Kidney (tissue), 14 donors: ENCODE measurements around the gene IZUMO1. TPM values are rescaled to one million over a fixed set of nuclear protein-coding genes. Genes with fewer than 3 reads are reported as not detected.

Experiments
- DNase-seq, 5 donors: peaks; one replicate each; pipeline ENCODE4 v3.0.0-alpha.2; 2013 to 2020
- FAIRE-seq: peaks from 2 replicates; lab custom pipeline; 2012; peaks lifted over from hg19 to GRCh38; lab: Jason Lieb, UNC
- H3K27ac ChIP-seq, 2 donors: one replicate each; pipeline ENCODE4 v1.7.0; 2013; ENCODE audit warnings: low read depth in 2 of 2, low read length in 2 of 2, inconsistent platforms in 1 of 2
- H3K27me3 ChIP-seq: one replicate; pipeline ENCODE4 v1.7.1; 2013; ENCODE audit warnings: low read length, inconsistent platforms; ENCODE audit not compliant: control insufficient read depth, insufficient read depth
- H3K36me3 ChIP-seq, 3 donors: one replicate each; pipeline versions ENCODE4 v1.7.0 to v1.7.1; 2013; ENCODE audit warnings: low read length in 3 of 3, control low read depth in 1 of 3, inconsistent platforms in 1 of 3; ENCODE audit not compliant: insufficient read depth in 3 of 3, control insufficient read depth in 2 of 3
- H3K4me1 ChIP-seq, 3 donors: one replicate each; pipeline versions ENCODE4 v1.7.0 to v1.7.1; 2013; ENCODE audit warnings: low read length in 3 of 3, inconsistent platforms in 1 of 3, low read depth in 1 of 3; ENCODE audit not compliant: control insufficient read depth in 2 of 3, insufficient read depth in 2 of 3
- H3K4me3 ChIP-seq, 3 donors: one replicate each; pipeline versions ENCODE4 v1.7.0 to v1.8.1; 2013; ENCODE audit warnings: low read length in 3 of 3, control low read depth in 1 of 3, inconsistent platforms in 1 of 3
- H3K9ac ChIP-seq, 3 donors: one replicate each; pipeline versions ENCODE4 v1.7.0 to v1.7.1; 2013; ENCODE audit warnings: low read length in 3 of 3, control low read depth in 1 of 3, inconsistent platforms in 1 of 3
- H3K9me3 ChIP-seq, 3 donors: one replicate each; pipeline versions ENCODE4 v1.7.0 to v1.7.1; 2013; ENCODE audit warnings: low read length in 3 of 3, control low read depth in 1 of 3, inconsistent platforms in 1 of 3; ENCODE audit not compliant: control insufficient read depth in 2 of 3, insufficient read depth in 1 of 3
- CTCF ChIP-seq: IDR thresholded peaks from 3 replicates; pipeline ENCODE4 v1.5.1; 2012; ENCODE audit warnings: mild to moderate bottlenecking, moderate library complexity, borderline replicate concordance; ENCODE audit not compliant: insufficient read depth; ENCODE audit errors: extremely low read depth
- intact Hi-C: fragments of 100-400 bp; cut with DNase I; formaldehyde crosslinking; loops from one replicate; pipeline ENCODE4 v1.11.1; 2022
- polyA plus RNA-seq: library from polyadenylated mRNA; stranded (reverse); fragments of 350-450 nt; fragmentation: Illumina TruSeq; extraction: RNeasy Lipid Tissue Mini Kit (QIAGEN cat#74804); gene quantifications from one replicate; pipeline ENCODE4 v1.2.3, GENCODE V29; 2014; ENCODE audit warnings: low read depth, low replicate concordance; ENCODE audit not compliant: insufficient read depth
- total RNA-seq: library from RNA; stranded (reverse); fragmentation: NEBNext Ultra II Directional; extraction: Animal tissue kit (Norgen Biotek cat#: 25700); gene quantifications from one replicate; pipeline ENCODE4 v1.2.1, GENCODE V29; 2021
- donor health status: control.
- donor health status: control.
- donor health status: control.
- donor health status: control.
- donor health status: control.
- donor health status: DM: yes; HTN: yes; CAD: no.
- donor health status: Normal renal cell carcinoma (clear cell type).

Gene IZUMO1
- total and polyA plus RNA-seq, 2 donors from 2014 or later, result 0.79 TPM; not detected in 1

GRCh38 chr19:48708471-48708870 lies 38.2 kb downstream of the IZUMO1 start:
- H3K36me3 ChIP-seq, result no peaks in the 10 kb centered on the region
- H3K4me3 ChIP-seq, result no peak overlapping the region
- H3K9me3 ChIP-seq, result no peaks in the 10 kb centered on the region
- no peak for TF ChIP-seq CTCF
- intact Hi-C loops, result no loop called here
- no peak overlapping the region for H3K27ac ChIP-seq
- H3K9ac ChIP-seq, result no peak overlapping the region
- no peaks in the 10 kb centered on the region for H3K27me3 ChIP-seq
- DNase-seq (no peak), FAIRE-seq (no peak)
- H3K4me1 ChIP-seq, result peaks cover 0 to 6% (median 5%) of the 10 kb centered on the region in 3 donors

- Histone ChIP-seq H3K9me3 (no peaks in the 10 kb centered on the region), H3K9ac (no peak overlapping the region), H3K27me3 (no peaks in the 10 kb centered on the region), H3K27ac (no peak overlapping the region), H3K4me1 (no peaks in the 10 kb centered on the region), H3K4me3 (no peak overlapping the region), H3K36me3 (peaks cover 2 to 4% (median 3%) of the 10 kb centered on the region in 3 donors)
- TF ChIP-seq CTCF, result no peak
- intact Hi-C loops, result no loop called here
- no peak for FAIRE-seq
- DNase-seq, result peak in 1 of 5 donors; percentile 61
These were observed 41.3 kb downstream of the IZUMO1 start for GRCh38 chr19:48705431-48705830.

GRCh38 chr19:48703316-48703715 lies 43.4 kb downstream of the IZUMO1 start:
- intact Hi-C loops, result no loop called here
- H3K27me3 ChIP-seq, result no peaks in the 10 kb centered on the region
- TF ChIP-seq CTCF, result no peak
- no peak for FAIRE-seq
- no peak overlapping the region for H3K9ac ChIP-seq
- H3K27ac ChIP-seq, result no peak overlapping the region
- H3K4me1 ChIP-seq, result no peaks in the 10 kb centered on the region
- H3K36me3 ChIP-seq, result peaks cover 2 to 4% (median 3%) of the 10 kb centered on the region in 3 donors
- no peak overlapping the region for H3K4me3 ChIP-seq
- no peaks in the 10 kb centered on the region for H3K9me3 ChIP-seq
- no peak for DNase-seq

GRCh38 chr19:48702701-48703100 lies 44.0 kb downstream of the IZUMO1 start:
- H3K9ac ChIP-seq, result no peak overlapping the region
- DNase-seq, result no peak
- no peak overlapping the region for H3K27ac ChIP-seq
- intact Hi-C loops, result no loop called here
- peaks cover 2 to 4% (median 3%) of the 10 kb centered on the region in 3 donors for H3K36me3 ChIP-seq
- no peaks in the 10 kb centered on the region for H3K4me1 ChIP-seq
- no peak for FAIRE-seq
- no peak for TF ChIP-seq CTCF
- H3K9me3 ChIP-seq, result no peaks in the 10 kb centered on the region
- H3K4me3 ChIP-seq, result no peak overlapping the region
- no peaks in the 10 kb centered on the region for H3K27me3 ChIP-seq
